CD8-positive, alpha-beta memory T cell (primary cell): ENCODE results near the gene TPRA1. TPM values are rescaled to one million over a fixed set of nuclear protein-coding genes. Genes with fewer than 3 reads are reported as not detected.

Experiments
- CTCF ChIA-PET: fragments of 350-600 bp; sonication (Branson Sonifier 250); formaldehyde crosslinking; loops from one replicate; lab custom pipeline; 2021; ENCODE audit warnings: antibody characterized with exemption; lab: Charles Lee
- POLR2A ChIA-PET: fragments of 350-600 bp; sonication (Branson Sonifier 250); formaldehyde crosslinking; loops from one replicate; lab custom pipeline; 2021; ENCODE audit warnings: antibody characterized with exemption; lab: Charles Lee
- DNase-seq, 5 donors: peaks; one replicate each; pipeline versions ENCODE4 v3.0.0 to v3.0.0-alpha.2; 2020 to 2022; ENCODE audit warnings: mixed read lengths in 1 of 5
- H3K27ac ChIP-seq: one replicate; pipeline ENCODE4 v1.7.0; 2013; ENCODE audit warnings: low read depth, mild to moderate bottlenecking, low read length, moderate library complexity
- H3K27me3 ChIP-seq: 2 replicates; pipeline ENCODE4 v1.7.0; 2013; ENCODE audit warnings: low read length, mild to moderate bottlenecking; ENCODE audit not compliant: insufficient read depth, poor library complexity, severe bottlenecking
- H3K36me3 ChIP-seq: 2 replicates; pipeline ENCODE4 v1.7.0; 2013; ENCODE audit warnings: mild to moderate bottlenecking, low read length, moderate library complexity; ENCODE audit not compliant: insufficient read depth
- H3K4me1 ChIP-seq: 2 replicates; pipeline ENCODE4 v1.7.0; 2013; ENCODE audit warnings: mild to moderate bottlenecking, low read length, moderate library complexity; ENCODE audit not compliant: insufficient read depth
- H3K4me3 ChIP-seq: 2 replicates; pipeline ENCODE4 v1.7.0; 2013; ENCODE audit warnings: mild to moderate bottlenecking, low read length
- H3K9me3 ChIP-seq: 2 replicates; pipeline ENCODE4 v1.7.0; 2013; ENCODE audit warnings: mild to moderate bottlenecking, low read length
- H3K27ac Mint-ChIP-seq, 8 donors: one replicate each; pipeline ENCODE4 v1.8.0; 2020 to 2021; ENCODE audit warnings: mixed read lengths in 8 of 8, mild to moderate bottlenecking in 6 of 8, inconsistent platforms in 3 of 8, moderate library complexity in 3 of 8
- H3K27me3 Mint-ChIP-seq, 2 donors: one replicate each; pipeline ENCODE4 v1.8.0; 2020 to 2021; ENCODE audit warnings: mixed read lengths in 2 of 2, mild to moderate bottlenecking in 1 of 2, moderate library complexity in 1 of 2
- H3K36me3 Mint-ChIP-seq, 3 donors: one replicate each; pipeline ENCODE4 v1.8.0; 2020 to 2021; ENCODE audit warnings: mixed read lengths in 3 of 3, inconsistent platforms in 1 of 3, mild to moderate bottlenecking in 1 of 3
- H3K4me1 Mint-ChIP-seq, 3 donors: one replicate each; pipeline ENCODE4 v1.8.0; 2020 to 2021; ENCODE audit warnings: mixed read lengths in 3 of 3, inconsistent platforms in 1 of 3, mild to moderate bottlenecking in 1 of 3
- H3K4me3 Mint-ChIP-seq, 7 donors: one replicate each; pipeline ENCODE4 v1.8.0; 2020 to 2021; ENCODE audit warnings: mixed read lengths in 7 of 7, mild to moderate bottlenecking in 6 of 7, moderate library complexity in 4 of 7, inconsistent platforms in 2 of 7
- H3K9me3 Mint-ChIP-seq, 5 donors: one replicate each; pipeline ENCODE4 v1.8.0; 2020 to 2022; ENCODE audit warnings: mixed read lengths in 5 of 5, mild to moderate bottlenecking in 3 of 5, moderate library complexity in 2 of 5, inconsistent platforms in 1 of 5
- polyA plus RNA-seq: library from polyadenylated mRNA; unstranded; fragments of 300-500 nt; fragmentation: Illumina TruSeq; gene quantifications from one replicate; pipeline ENCODE4 v1.2.3, GENCODE V29; 2021
- total RNA-seq, 2 experiments: library from RNA; stranded (reverse); gene quantifications; one replicate each; pipeline ENCODE4 v1.2.3, GENCODE V29; 2021

Gene TPRA1
- total and polyA plus RNA-seq, 3 experiments from 2014 or later: 30.4 to 52.1 (median 48.9) TPM

- Histone ChIP-seq H3K4me3 (no peak overlapping the region), H3K36me3 (no peaks in the 10 kb centered on the region), H3K9me3 (no peaks in the 10 kb centered on the region), H3K27ac (no peak overlapping the region), H3K4me1 (peaks cover 2% of the 10 kb centered on the region), H3K27me3 (no peaks in the 10 kb centered on the region)
- Mint-ChIP-seq H3K4me3 (peak overlapping the region in 1 of 7 donors; percentile 54), H3K4me1 (peaks cover 4 to 13% (median 5%) of the 10 kb centered on the region in 3 donors), H3K27ac (peak overlapping the region in 2 of 8 donors; percentile 56 to 75), H3K36me3 (no peaks in the 10 kb centered on the region), H3K9me3 (no peaks in the 10 kb centered on the region), H3K27me3 (peaks cover 4 to 7% of the 10 kb centered on the region in 2 donors)
- CTCF ChIA-PET: interaction anchor here (0.6 to 6.3 kb wide), 12 partner anchors 9 to 1023 kb away, joined by 3 to 79 read pairs (median 4); partner anchors contain the start of gene TPRA1
- POLR2A ChIA-PET: no interaction called here
- no peak for DNase-seq
These were observed 45.3 kb downstream of the TPRA1 start for GRCh38 chr3:127545216-127545615.

GRCh38 chr3:127544803-127545201 lies 45.7 kb downstream of the TPRA1 start:
- H3K4me3 ChIP-seq: no peak overlapping the region
- DNase-seq: no peak
- H3K9me3 Mint-ChIP-seq: no peaks in the 10 kb centered on the region
- H3K27ac ChIP-seq: no peak overlapping the region
- H3K27ac Mint-ChIP-seq: peak overlapping the region in 1 of 8 donors; percentile 56
- H3K4me1 Mint-ChIP-seq: peaks cover 4 to 13% (median 5%) of the 10 kb centered on the region in 3 donors
- no peaks in the 10 kb centered on the region for H3K36me3 Mint-ChIP-seq
- H3K4me1 ChIP-seq: peaks cover 2% of the 10 kb centered on the region
- peak overlapping the region in 2 of 7 donors; percentile 40 to 56 for H3K4me3 Mint-ChIP-seq
- H3K9me3 ChIP-seq: no peaks in the 10 kb centered on the region
- no peaks in the 10 kb centered on the region for H3K36me3 ChIP-seq
- H3K27me3 ChIP-seq: no peaks in the 10 kb centered on the region
- ChIA-PET CTCF (interaction anchor here (0.6 to 6.3 kb wide), 11 partner anchors 9 to 1022 kb away, joined by 3 to 79 read pairs (median 5); partner anchors contain the start of gene TPRA1), POLR2A (no interaction called here)
- peaks cover 1 to 4% of the 10 kb centered on the region in 2 donors for H3K27me3 Mint-ChIP-seq

DNA sequence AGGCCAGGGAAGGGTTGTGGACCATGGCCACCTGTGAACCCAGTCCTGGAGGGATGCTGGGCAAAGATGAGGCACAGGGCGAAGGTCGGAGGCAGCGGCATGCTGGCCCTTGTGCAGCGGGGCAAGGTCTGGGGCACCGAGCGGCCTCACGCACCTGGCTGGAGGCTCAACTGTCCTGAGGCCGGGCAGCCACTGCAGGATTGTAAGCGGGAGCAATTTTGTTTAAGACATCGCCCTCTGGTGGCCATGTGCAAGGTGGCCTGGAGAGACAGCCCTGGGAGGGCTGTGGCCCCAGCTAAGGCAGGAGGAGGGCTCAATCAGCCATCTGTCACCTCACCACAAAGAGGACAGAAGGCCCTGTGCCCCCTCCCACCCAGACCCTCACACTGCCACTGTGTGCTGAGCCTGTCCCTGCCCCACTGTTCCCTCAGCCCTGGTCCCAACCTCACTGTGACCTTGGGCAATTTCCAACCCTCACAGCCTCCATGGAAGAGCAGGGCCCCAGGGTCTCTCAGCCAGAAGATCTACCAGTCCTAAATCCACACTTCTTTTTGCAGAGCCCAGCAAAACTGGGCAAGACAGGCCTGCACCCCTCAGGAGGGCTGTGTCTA lies 46.2 kb downstream of the TPRA1 start:
- no peak overlapping the region for H3K27ac ChIP-seq
- H3K4me1 ChIP-seq: peaks cover 2% of the 10 kb centered on the region
- no peaks in the 10 kb centered on the region for H3K36me3 Mint-ChIP-seq
- H3K4me1 Mint-ChIP-seq: peaks cover 4 to 13% (median 5%) of the 10 kb centered on the region in 3 donors
- no peaks in the 10 kb centered on the region for H3K27me3 ChIP-seq
- no peaks in the 10 kb centered on the region for H3K9me3 ChIP-seq
- ChIA-PET POLR2A (no interaction called here), CTCF (interaction anchor here (0.6 to 6.3 kb wide), 11 partner anchors 9 to 1022 kb away, joined by 3 to 79 read pairs (median 4); partner anchors contain the start of gene TPRA1)
- H3K4me3 Mint-ChIP-seq: peak overlapping the region in 2 of 7 donors; percentile 13 to 42
- no peak overlapping the region for H3K4me3 ChIP-seq
- H3K36me3 ChIP-seq: no peaks in the 10 kb centered on the region
- no peaks in the 10 kb centered on the region for H3K9me3 Mint-ChIP-seq
- H3K27ac Mint-ChIP-seq: peak overlapping the region in 1 of 8 donors; percentile 15
- peak; percentile 33 to 74 (median 42) for DNase-seq
- H3K27me3 Mint-ChIP-seq: peaks cover 1 to 7% of the 10 kb centered on the region in 2 donors

DNA sequence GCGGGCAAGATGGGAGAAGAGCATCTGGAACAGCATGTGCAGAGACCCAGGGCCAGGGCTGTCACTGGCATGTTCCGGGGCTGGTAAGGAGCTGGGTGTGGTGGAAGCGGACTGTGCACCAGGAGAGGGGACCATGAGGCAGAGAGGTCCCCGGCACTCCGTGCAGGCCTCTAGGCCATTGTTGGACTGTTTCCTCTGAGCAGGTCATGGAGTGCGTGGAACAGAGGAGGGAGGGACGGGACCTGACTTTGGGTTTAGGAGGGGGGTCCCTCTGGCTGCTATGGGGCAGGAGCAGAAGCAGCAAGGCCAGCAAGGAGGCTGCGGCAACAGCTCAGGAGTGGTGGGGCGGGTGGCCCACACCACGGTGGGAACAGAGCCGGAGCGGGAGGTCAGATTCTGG lies 47.1 kb downstream of the TPRA1 start:
- Histone ChIP-seq H3K27me3 (no peaks in the 10 kb centered on the region), H3K36me3 (no peaks in the 10 kb centered on the region), H3K27ac (no peak overlapping the region), H3K9me3 (no peaks in the 10 kb centered on the region), H3K4me3 (no peak overlapping the region), H3K4me1 (peaks cover 2% of the 10 kb centered on the region)
- ChIA-PET CTCF (interaction anchor here (1.3 to 6.3 kb wide), 5 partner anchors 10 to 1021 kb away, joined by 3 to 79 read pairs (median 7); no protein-coding TSS in a partner anchor), POLR2A (no interaction called here)
- no peaks in the 10 kb centered on the region for H3K36me3 Mint-ChIP-seq
- peak overlapping the region in 1 of 7 donors; percentile 45 for H3K4me3 Mint-ChIP-seq
- peaks cover 4 to 13% (median 5%) of the 10 kb centered on the region in 3 donors for H3K4me1 Mint-ChIP-seq
- peaks cover 1 to 8% of the 10 kb centered on the region in 2 donors for H3K27me3 Mint-ChIP-seq
- no peaks in the 10 kb centered on the region for H3K9me3 Mint-ChIP-seq
- H3K27ac Mint-ChIP-seq: peak overlapping the region in 1 of 8 donors; percentile 27
- DNase-seq: no peak

GRCh38 chr3:127542441-127542952 lies 48.0 kb downstream of the TPRA1 start:
- Mint-ChIP-seq H3K4me3 (peak overlapping the region in 1 of 7 donors; percentile 9), H3K9me3 (no peaks in the 10 kb centered on the region), H3K4me1 (peaks cover 0 to 9% (median 0%) of the 10 kb centered on the region in 3 donors), H3K36me3 (no peaks in the 10 kb centered on the region), H3K27ac (no peak overlapping the region), H3K27me3 (peaks cover 1 to 12% of the 10 kb centered on the region in 2 donors)
- ChIA-PET POLR2A (no interaction called here), CTCF (no interaction called here)
- Histone ChIP-seq H3K9me3 (no peaks in the 10 kb centered on the region), H3K4me1 (peaks cover 2% of the 10 kb centered on the region), H3K4me3 (no peak overlapping the region), H3K27me3 (no peaks in the 10 kb centered on the region), H3K27ac (no peak overlapping the region), H3K36me3 (no peaks in the 10 kb centered on the region)
- no peak for DNase-seq

DNA sequence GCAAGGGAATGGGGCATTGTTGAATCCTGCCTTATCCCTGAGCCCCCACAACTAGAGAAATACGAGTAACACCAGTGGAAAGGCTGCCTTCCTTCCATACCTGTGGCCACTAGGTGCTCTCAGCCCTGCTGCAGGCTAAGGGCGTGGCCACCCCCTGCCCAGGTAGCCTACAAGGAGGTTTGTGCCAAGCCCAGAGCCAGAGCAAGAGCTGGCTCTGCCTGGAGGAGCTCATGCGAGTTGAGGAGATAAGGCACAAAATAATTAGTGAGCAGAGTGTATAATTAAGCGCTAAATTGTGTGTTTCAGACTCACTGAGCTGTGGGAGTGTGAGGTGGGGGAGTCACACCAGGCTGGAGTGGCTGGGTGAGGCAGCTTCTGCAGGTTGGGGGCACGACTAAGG lies 49.2 kb downstream of the TPRA1 start:
- no peaks in the 10 kb centered on the region for H3K27me3 ChIP-seq
- Mint-ChIP-seq H3K36me3 (no peaks in the 10 kb centered on the region), H3K9me3 (no peaks in the 10 kb centered on the region), H3K4me1 (peaks cover 0 to 4% (median 0%) of the 10 kb centered on the region in 3 donors), H3K27me3 (peaks cover 1 to 18% of the 10 kb centered on the region in 2 donors), H3K4me3 (peak overlapping the region in 1 of 7 donors; percentile 18), H3K27ac (no peak overlapping the region)
- no peaks in the 10 kb centered on the region for H3K36me3 ChIP-seq
- H3K4me1 ChIP-seq: peaks cover 2% of the 10 kb centered on the region
- no peaks in the 10 kb centered on the region for H3K9me3 ChIP-seq
- no peak overlapping the region for H3K4me3 ChIP-seq
- DNase-seq: no peak
- H3K27ac ChIP-seq: no peak overlapping the region
- ChIA-PET POLR2A (no interaction called here), CTCF (no interaction called here)

DNA sequence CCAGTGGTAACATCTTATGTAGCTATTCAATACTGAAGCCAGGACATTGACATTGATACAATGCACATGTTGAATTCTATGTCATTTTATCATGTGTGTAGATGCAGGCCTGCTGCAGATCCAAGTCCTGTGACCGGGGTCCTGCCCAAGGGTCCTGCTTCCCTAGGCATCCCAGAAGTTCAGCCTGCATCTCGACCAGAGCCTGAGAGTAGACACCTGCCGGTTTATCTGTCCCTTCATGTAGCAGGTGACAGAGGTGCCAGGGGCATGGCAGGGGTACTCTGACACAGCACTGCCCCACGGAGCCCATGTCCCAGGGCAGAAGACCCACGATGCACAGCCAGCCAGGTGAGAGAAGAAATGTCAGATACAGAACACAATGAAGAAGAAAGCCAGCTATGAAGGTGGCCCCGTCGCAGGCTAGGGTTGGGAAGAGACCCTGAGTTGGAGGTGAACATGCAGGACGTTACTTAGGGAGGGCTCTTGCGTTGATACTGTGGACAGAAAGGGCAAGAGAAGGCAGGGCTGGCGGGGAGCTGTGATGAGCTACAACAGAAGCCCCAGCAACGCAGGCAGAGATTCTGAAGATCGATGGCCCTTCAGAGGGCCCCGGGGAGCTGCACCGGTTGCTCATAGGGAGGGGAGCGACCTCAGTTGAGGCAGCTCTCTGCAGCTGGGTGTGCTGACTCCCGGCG lies 51.0 kb downstream of the TPRA1 start:
- H3K4me3 Mint-ChIP-seq: no peak overlapping the region
- DNase-seq: no peak
- Histone ChIP-seq H3K9me3 (no peaks in the 10 kb centered on the region), H3K27ac (no peak overlapping the region), H3K36me3 (no peaks in the 10 kb centered on the region), H3K4me1 (peaks cover 2% of the 10 kb centered on the region), H3K27me3 (no peaks in the 10 kb centered on the region), H3K4me3 (no peak overlapping the region)
- ChIA-PET CTCF (interaction anchor here (1.2 kb wide), 1 partner anchor 9 kb away, joined by 4 read pairs; no protein-coding TSS in a partner anchor), POLR2A (no interaction called here)
- H3K4me1 Mint-ChIP-seq: peaks cover 0 to 4% (median 0%) of the 10 kb centered on the region in 3 donors
- H3K9me3 Mint-ChIP-seq: no peaks in the 10 kb centered on the region
- peaks cover 3 to 25% of the 10 kb centered on the region in 2 donors for H3K27me3 Mint-ChIP-seq
- H3K27ac Mint-ChIP-seq: no peak overlapping the region
- no peaks in the 10 kb centered on the region for H3K36me3 Mint-ChIP-seq
